GM11168 (cell line): ENCODE data around the gene KRTAP10-5.

ENCODE experiments used
- in situ Hi-C: fragments of 300-500 bp; cut with MboI; formaldehyde crosslinking; loops from one replicate; pipeline ENCODE4 v1.12.0; 2022; ENCODE audit warnings: low sequenced_read_pairs; ENCODE audit not compliant: unreplicated experiment

KRTAP10-5 gene

GRCh38 chr21:44533121-44533890 is 47.1 kb downstream of the KRTAP10-5 start:
- in situ Hi-C loops: no loop called here

DNA sequence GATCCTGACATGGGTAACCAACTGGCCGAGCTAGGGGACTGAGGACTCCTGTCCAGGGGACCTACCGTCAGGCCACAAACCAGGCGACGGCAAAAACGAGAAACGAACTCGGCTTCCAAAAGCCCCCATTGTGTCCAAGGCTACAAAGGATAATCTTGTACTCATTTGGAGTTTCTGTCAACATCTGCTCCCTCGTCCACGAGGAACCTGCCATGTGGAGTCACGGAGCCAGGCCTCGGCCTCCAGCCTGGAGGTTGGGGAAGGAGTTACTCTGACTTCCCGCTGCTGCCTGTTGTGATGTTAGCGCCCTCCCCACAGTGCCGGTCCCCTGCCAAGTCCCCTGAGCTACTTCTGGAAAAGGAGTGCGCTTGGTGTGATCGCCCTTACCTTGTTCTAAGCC is 47.7 kb downstream of the KRTAP10-5 start:
- in situ Hi-C loops: no loop called here

DNA sequence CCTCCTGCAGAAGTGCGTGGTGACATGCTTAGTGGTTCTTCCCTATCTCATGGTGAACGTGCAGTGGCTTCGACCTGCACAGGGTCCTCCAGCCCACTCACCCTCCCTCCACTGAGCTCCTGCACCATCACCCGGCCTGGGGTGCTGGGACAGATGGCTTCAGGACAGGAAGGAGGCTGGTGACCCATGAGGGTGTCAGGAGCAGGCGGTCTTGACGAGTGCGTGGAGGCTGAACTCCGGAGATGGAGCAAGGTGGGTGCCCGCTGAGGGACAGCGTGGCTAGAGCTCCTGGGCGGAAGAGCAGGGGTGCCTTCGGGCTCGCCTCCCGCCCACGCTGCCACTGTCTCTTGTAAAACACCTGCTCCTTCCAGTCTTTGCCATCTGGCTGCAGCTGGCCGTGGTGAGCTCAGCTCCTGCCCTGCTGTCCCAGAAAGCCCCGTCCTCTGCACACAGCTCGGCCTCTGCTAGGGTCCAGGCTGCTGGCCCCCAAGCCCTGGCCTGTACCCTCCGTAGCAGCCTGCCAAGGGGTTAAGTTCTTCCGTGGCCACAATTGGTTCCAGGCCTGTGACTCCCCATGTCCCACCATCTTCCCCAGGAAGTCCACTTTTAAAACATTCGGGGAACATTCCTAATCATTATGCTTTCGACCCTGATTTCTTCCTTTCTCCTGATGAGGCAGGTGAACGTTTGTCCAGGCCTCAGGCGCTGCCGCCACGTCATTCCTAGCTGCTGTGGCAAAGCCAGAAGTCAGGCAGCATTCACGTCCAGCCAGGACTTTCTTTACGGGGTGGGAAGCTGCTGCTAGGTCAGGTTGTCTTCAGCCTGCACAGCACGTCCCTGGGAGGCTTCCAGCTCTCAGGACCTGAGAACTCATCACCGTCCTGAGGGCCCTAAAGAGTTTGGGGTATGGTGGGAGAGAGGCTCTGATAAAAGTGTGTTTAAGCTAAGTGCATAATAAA is 48.5 kb downstream of the KRTAP10-5 start:
- in situ Hi-C loops: no loop called here

DNA sequence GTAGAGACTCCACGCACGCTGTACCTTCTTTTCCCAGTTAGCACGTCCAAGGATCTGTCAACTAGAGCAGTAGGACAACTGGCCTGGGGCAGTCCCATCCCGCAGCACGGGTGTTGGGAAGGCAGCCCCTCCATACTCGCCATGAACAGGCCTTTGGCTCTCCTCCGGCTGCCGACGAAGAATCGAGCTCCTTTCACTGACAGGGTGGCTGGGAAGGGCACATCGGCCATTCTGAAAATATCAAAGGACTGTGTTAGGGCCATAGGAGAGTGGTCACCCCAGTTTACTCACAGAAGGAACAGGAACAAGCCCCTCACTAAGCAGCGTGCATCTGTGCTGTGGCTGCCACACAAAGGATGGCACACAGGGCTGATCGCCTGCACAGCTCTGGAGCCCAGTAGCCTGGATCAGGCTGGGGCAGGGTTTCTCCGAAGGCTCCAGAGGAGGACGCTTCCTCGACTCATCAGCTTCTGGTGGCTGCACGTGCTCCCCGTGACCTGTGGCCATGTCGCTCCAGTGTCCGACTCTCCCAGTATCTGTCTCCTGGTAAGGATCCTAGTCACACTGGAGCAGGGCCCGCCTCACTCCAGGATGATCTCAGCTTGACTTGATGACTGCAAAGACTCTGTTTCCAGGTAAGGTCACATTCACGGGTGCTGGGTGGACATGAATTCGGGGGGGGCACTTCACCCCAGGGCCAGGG is 49.4 kb downstream of the KRTAP10-5 start:
- in situ Hi-C loops: no loop called here

DNA sequence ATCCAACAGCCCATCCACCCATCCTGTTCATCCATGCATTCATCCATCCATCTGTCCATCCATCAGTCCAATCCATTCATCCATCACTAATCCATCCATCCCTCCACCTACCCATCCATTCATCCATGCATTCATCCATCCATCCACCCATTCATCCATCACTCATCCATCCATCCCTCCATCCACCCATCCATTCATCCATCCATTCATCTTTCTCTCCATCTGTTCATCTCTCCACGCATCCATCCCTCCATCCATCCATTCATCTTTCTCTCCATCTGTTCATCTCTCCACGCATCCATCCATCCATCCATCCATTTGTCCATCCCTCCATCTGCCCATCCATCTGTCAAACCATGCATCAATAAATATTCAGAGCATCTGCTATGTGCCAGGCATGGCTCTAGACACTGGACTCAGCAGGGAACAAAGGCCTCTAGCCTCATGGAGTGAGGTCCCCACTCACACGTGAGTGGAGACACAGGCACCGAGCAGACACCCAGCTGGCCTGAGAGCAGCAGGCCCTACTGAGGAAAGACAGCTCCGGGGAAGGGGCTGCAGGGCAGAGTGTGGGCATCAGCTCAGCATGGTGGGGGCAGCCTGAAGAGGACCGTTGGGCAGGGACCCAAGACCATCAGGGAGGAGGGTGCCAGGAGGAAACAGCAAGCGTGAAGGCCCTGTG is 50.0 kb downstream of the KRTAP10-5 start:
- in situ Hi-C loops: no loop called here

DNA sequence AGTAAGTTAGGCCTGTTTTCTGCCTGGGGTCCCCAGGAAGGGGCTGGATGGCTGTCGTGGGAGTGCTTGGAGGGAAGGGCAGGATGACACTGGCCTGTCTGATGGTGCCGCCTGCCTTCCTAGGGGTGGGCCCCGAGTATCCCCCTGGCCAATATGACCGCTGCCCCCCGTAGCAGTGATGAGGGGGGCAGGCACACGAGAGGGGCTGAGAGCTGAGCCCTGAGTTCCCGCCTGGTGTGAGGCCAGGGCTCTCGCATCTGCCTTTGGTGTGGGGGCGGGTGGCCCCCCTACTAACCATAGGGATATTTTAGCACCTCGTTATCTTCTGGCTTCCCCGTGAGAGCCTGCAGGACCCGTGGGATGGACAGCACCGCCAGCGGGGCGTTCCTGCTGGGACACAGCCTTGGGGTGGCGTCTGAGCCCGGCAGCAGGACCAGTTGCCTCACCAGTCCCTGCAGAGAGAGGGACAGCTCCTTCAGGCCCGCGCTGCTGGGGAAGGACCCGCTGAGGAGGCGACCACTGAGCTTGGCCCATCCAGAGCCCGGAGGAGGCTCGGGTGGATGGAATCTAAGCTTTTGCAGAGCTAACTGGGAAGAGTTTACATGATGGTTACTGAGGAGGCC is 50.8 kb downstream of the KRTAP10-5 start:
- in situ Hi-C loops: no loop called here
